HG03432 (cell line): ENCODE measurements around the gene PLA2G5.

Experiments
- ATAC-seq: cut with Tn5 transposase; IDR thresholded peaks from one replicate; pipeline ENCODE4 v1.9.1; 2021; ENCODE audit warnings: mild to moderate bottlenecking, moderate library complexity; ENCODE audit not compliant: unreplicated experiment

The PLA2G5 gene

DNA sequence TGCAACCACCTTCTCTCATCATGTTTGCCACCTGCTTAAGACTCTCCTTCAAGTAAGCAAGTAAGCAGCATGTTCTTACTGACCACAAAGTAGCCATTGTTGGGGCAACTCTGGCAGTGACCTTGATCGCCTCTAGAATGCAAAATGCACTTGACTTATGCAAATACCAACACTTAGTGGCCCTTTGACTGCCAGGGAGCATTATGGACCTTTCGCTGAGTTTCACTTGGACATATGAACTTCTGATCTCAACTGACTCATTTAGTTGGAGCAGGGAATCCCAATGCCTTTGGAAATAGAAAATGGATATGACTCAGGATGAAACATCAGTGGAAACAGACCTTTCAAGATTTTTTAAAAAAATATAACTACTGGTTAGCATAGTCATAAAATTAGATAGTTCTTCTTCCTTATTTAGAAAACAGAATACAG is 6.1 kb upstream of the PLA2G5 start:
- no peak for ATAC-seq

DNA sequence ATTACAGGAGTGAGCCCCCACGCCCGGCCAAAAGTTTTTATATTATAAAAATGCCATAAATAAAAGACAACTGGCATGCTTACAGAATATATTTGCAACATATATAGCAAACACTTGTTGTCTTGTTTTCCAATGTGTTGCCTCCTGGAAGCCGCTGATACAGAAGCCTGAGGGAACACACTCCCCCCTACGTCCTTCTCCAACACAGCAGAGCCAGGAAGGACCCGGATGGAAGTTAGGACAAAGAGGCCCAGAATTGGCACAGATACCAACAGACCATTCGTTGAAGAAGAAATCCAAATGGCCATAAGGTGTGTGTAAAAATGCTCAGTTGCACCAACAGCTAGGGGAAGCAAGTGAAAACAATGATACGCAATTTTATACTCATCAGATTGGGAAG is 1.3 kb upstream of the PLA2G5 start:
- ATAC-seq = no peak

GRCh38 chr1:20070357-20070756 is 363 bp downstream of the PLA2G5 start:
- ATAC-seq = no peak

DNA sequence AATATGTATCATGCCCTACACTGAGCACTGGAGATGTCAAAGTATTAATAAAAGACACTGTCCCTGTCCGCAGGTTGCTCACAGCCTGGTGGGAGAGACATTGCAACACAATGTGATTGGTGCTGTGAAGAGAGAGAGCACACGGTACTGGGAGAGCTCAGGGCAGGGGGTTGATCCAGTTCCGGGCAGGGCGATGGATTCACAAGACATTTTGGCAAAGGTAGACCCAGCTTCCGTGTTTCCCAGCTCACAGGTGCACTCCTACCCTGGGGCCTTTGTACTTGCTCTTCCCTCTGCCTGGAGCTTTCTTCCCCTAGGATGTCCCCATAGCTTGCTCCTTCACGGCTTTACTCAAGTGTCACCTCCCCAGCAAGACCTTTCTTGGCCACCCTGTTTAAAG is 1.4 kb downstream of the PLA2G5 start:
- ATAC-seq = no peak

DNA sequence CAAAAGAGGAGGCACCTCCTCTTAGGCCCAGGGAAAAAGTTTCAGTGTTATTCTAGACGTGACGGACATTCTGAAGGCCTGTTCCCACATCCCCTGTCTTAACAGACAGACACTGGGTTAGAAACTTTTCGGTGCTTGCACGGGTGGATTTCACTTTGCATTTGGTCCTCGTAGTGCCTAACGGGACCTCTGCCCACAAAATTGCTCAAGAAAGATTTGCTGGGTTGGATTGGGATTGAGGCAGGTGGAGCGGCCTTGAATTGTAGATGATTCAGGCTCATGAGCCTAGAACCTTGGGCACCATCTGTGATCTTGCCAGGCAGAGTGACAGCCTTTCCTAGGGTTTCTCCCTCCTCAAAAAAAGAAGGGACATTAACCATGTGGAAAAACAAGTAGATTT is 2.8 kb downstream of the PLA2G5 start:
- no peak for ATAC-seq

GRCh38 chr1:20073256-20073655 is 3.3 kb downstream of the PLA2G5 start:
- no peak for ATAC-seq

DNA sequence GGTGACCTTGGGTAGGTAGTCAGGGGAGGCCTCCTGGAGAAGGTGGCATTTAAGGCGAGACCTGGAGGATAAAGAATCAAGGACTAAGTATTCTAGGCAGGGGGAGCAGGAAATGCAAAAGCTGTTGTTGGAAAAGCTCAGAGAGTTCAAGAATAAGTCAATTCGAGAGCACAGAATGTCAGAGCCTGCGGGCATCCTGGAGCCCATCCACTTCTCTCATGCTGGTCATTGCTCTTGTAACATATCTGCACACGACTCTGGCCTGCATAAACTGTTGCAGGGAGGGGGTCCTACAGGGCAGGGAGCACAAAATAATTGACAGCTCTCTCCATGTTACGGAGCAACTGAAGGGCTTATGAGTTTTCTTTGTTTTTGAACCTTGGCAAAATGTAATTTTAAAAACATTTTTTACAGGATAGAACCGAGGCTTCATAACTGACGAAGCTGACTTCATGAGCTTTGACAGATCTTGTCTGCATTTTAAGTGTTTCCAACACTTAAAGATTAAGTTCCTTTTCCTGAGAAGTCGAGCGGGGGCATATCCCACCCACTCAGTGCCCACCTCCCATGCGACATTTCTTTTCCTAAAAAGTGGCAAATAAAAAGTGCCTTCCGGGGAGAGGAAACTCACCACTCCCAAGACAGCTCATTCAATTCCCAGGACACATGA is 4.2 kb downstream of the PLA2G5 start:
- no peak for ATAC-seq

DNA sequence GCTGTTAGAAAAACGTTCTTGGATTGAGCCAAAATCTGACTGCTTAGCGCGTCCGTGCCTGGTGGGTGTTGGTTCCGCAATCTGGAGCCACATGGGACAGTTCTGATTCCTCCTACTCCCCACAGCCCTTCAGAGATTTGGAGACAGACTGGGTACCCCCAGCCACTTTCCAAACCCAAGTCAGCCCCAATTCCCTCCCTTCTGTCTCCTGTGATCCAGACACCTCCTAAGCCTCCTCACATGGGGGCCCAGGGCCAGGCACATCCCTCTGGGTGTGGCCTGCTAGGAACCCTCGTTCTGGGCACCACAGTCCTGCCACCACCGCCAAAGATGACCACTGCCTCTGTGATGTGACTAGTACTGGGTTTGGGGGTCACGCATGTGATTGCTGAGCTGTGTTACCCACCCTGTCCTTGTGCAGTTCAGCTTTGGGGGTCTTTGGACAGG is 4.8 kb downstream of the PLA2G5 start:
- no peak for ATAC-seq

DNA sequence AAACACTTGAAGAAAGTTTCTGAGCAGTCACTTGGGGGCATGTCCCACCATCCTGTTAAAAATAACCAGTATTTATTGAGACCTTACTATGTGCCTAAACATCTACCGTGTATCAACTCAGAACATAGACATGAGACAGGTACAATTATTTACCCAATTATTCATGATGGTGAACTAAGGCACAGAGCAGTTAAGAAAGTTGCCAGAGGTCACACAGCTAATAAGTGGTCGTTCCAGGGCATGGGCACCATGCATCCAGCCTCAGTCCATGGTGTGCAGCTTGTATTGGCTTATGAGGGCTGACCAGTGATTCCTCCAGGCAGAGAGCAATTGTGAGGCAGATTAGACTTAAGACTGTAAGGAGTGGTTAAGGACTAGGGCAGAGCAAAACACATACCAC is 5.4 kb downstream of the PLA2G5 start:
- ATAC-seq = no peak

- ATAC-seq = no peak
Measured at GRCh38 chr1:20076223-20076622, 6.2 kb downstream of the PLA2G5 start.

- no peak for ATAC-seq
Measured at GRCh38 chr1:20076710-20077461, 6.9 kb downstream of the PLA2G5 start.

DNA sequence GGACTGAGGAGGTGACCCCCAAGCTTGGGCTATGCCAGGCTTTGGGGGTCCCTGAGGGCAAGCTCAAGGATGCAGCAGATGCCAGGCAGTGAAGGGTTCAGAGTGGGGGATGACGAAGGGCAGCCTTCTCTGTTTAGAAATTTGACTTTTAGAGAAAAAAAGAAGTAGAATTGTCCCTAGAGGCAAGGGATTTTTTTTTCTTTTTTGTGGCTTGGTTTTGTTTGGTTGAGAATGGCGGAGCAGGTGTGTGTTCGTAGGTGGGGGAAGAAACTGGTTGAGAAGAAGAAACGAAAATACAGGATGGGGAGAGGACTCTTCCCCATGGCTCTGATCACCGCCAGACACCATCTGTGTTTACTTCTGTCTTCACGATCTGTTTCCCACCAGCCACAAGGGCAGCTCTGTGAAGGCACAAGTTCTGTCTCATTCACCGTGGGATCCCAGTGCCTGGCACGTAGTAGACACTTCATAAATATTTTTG is 8.2 kb downstream of the PLA2G5 start:
- ATAC-seq = peak; percentile 43

- ATAC-seq = no peak
Measured at GRCh38 chr1:20078711-20079110, 8.7 kb downstream of the PLA2G5 start.

GRCh38 chr1:20079661-20080305 is 9.8 kb downstream of the PLA2G5 start:
- no peak for ATAC-seq

DNA sequence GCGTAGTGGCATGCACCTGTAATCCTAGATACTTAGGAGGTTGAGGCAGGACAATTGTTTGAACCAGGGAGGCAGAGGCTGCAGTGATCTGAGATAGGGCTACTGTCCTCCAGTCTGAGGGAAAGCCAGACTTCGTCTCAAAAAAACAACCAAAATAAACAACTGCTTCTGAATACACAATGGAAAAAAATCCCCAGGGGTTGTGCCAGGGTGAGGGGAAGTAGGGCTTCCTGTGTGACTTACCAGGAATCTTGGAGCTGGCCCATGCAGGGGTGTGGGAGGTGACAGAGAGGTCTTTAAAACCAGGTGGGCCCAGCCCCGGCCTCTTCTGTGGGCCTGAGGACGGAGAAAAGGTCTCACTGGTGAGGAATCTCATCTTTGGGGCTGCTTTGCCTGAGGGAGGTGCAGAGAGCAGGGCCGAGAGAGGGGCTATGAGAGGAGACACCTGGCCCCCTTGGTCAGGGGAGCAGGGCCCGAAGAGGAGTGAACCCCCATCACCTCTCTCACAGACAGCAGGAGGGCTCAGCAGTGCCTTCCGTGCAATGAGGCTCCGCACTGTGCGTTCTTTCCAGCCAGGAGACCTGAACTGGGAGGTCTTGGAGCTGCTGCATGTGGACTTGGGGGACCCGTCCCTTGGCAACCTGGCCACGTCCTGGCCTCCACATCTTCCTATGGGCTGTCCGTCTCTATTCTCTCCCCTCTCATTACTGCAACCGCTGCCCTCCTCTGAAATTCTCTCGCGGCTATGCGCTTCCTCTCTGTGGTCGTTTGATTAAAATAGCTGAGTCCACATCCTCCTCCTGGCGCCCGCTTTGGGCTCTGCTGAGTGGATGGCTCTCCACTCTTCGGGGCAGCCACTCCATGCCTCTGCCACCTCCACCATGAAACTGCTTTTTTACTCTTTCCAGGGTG is 10.7 kb downstream of the PLA2G5 start:
- ATAC-seq = peak; percentile 59

- ATAC-seq = no peak
Measured at GRCh38 chr1:20081353-20081810, 11.4 kb downstream of the PLA2G5 start.

DNA sequence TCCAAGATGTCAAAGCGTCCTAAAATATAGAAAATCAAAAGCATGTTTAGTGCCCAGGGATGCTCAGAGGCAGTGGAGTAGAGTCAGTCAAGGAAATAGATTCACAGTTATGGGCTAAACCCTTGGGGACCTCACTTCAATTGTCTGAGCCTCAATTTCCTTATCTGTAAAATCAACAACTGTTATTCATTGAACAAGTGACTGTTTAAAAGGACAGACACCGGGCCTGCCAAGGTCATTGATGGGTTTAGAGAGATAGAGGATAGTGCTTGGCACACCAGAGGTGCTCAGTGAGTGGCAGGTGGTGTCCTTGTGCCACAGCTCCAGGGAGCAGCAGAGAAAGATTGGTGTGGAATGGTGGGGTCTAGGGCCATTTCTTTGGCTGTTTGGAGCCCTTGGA is 12.8 kb downstream of the PLA2G5 start:
- no peak for ATAC-seq

- no peak for ATAC-seq
Measured at GRCh38 chr1:20083178-20083944, 13.4 kb downstream of the PLA2G5 start.

GRCh38 chr1:20086800-20087199 is 16.8 kb downstream of the PLA2G5 start:
- ATAC-seq = no peak

DNA sequence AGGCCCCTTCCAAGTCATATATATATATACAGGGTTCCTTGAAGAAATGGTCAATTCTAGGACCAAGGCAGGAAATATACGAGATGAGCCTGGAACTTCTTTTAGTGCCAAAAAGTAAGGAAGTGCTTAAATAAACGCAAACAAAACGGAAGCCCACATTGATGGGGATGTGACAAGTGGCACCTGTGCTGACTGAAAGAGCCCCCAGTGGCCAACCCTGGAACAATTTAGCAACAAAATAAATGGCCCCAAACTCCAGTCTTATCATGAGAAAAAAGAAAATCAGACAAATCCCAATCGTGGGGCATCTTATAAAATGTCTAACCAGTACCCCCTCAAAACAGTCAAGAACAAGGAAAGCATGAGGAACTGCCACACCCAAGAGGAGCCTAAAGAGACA is 17.7 kb downstream of the PLA2G5 start:
- ATAC-seq = no peak
